NCI-H510A (cell line): ENCODE measurements around the gene SERPINB8.
"Not testable (repeated sequence)": the region's sequence is repeated elsewhere in the genome, so short reads cannot be mapped to it uniquely, and the experiment has no call there.

Experiments used
- DNase-seq: peaks from one replicate; lab custom pipeline; 2025; lab: John Stamatoyannopoulos, UW

The SERPINB8 gene, protein sequence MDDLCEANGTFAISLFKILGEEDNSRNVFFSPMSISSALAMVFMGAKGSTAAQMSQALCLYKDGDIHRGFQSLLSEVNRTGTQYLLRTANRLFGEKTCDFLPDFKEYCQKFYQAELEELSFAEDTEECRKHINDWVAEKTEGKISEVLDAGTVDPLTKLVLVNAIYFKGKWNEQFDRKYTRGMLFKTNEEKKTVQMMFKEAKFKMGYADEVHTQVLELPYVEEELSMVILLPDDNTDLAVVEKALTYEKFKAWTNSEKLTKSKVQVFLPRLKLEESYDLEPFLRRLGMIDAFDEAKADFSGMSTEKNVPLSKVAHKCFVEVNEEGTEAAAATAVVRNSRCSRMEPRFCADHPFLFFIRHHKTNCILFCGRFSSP

GRCh38 chr18:63969942-63970808 is at the start of gene SERPINB8:
Gene SERPINB8 (plus strand): TSS chr18:63970081. CDS start chr18:63978309, 8,228 bp downstream.
- DNase-seq: peak; percentile 98

DNA sequence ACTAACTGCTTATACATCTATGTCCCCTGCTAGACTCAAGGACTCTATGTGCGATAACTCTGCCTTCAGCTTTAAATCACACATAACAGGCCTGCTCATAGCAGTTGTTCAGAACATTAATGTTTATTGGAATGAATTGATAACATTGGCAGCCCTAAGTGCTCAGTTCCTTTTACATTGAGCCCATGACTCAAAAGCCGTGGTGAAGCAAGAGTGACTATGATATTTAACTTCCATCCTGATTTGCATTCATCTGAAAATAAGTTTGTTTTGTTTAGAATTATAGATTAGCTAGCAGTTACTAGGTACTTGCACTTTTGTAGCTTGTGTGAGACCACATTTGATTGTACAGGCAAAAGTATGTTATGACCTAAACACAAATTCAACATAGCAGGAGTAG is 47.8 kb upstream of the SERPINB8 start:
- DNase-seq: no peak

DNA sequence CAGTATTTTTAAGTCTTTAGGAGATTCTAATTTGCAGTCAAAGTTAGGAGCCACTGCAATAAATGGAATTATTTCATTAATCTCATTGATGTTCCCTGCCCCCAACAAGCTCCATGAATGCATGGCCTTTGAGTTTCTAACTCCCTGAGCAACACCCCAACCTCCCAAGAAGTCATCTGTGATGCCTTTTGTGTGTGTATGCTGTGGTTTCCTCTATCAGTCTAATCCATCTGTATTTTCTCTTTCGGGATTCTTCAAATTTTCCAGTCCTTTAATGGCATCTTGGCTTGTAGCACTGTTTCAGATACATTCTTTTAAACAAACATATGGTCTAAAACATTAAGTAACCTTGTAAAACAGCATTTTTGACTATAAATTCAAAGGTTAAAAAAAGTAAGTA is 45.3 kb upstream of the SERPINB8 start:
- no peak for DNase-seq

DNA sequence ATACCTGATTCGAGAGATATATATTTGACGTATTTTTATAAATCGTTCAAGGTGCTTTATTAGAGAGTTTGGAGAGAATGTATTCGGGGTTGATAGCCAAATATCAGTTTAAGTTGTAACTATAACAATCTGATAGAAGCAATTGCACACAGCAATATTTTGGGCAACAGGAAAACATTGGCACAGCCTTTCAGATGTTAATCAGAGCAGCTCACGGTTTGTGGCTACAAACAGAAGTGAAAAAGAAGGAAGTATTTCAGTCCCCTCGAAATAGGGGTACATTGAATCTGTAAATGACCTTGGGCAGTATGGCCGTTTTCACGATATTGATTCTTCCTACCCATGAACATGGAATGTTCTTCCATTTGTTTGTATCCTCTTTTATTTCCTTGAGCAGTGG is 41.5 kb upstream of the SERPINB8 start:
- DNase-seq: no peak

GRCh38 chr18:63929369-63929768 is 40.5 kb upstream of the SERPINB8 start:
- not testable (repeated sequence) for DNase-seq

DNA sequence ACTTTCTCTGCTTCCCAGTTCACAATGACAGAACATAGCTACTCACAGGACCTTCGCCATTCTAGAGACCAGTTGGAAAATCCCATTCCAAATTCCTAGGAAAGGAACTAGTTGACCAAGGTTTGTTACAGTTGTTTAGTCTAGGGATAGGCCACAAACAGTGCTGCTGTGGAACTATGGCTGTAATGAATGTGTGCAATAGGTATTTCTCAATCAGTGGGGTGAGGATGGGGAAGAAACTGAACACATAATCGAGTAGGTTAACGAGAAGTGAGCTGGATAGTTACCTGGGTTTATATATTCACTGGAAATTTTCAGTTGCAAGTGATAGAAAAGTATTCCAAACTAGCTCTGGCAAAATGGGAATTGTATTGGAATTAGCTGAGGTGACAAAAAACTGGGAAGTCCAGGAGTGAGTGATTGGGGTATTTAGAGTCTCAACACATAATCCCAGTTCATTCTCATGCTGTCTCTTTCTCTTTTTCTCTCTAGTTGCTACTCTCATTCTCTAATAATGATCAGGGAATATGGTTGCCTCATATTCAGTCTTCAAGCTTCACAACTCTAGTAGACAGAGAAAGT is 39.0 kb upstream of the SERPINB8 start:
- DNase-seq: no peak

DNA sequence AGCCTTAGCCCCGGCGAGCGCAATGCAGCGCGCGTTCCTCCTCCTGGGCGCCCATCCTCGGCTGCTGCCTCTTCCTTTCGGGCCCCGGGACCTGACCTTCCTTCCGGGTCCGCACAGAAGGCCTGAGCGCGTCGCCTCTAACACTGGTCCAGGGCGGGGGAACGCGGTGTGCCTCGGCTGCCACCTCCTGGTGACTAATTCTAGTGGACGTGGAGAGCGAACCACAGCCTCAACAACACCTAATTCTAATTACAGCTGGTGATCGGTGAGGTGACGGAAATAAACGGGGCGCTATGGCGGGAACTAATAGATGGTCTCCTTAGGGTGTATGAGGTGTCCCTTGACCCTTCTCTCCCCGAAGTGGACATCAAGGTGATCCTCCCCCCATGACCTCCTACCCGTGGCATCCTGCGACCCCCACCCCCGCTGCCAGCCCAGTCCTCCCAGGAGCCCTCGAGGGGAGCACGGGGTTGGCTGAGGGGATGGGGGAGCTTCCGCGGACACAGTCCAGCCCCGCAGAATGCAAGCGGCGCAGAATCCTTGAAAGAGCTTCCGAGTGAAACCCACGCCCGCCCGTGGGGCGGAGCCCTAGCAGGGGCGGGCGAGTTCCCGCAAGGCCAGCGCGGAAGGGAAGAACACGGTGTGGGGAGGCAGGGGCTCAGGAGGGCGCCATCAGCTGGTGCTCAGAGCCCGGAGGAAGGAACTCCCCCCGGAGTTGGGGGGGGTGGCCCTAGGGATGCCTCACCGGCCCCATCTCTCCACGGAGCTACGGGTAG is 33.5 kb upstream of the SERPINB8 start:
- peak; percentile 90 for DNase-seq

- no peak for DNase-seq
Measured at GRCh38 chr18:63936932-63937393, 32.9 kb upstream of the SERPINB8 start.

DNA sequence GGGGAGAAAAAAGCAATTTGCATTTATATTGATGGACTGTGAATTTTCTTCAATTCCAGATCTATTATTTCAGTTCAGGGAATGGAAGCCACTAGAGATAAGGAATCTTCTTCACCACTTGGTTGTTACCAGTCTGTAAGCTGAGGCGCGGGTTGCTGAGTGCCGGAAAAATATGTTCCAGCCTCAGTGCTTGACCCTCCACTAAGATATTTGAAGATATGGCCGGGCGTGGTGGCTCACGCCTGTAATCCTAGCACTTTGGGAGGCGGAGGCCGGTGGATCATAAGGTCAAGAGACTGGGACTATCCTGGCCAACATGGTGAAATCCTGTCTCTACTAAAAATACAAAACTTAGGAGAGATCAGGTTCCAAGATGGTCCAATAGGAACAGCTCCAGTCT is 29.9 kb upstream of the SERPINB8 start:
- DNase-seq: no peak

GRCh38 chr18:63940543-63941050 is 29.3 kb upstream of the SERPINB8 start:
- not testable (repeated sequence) for DNase-seq

DNA sequence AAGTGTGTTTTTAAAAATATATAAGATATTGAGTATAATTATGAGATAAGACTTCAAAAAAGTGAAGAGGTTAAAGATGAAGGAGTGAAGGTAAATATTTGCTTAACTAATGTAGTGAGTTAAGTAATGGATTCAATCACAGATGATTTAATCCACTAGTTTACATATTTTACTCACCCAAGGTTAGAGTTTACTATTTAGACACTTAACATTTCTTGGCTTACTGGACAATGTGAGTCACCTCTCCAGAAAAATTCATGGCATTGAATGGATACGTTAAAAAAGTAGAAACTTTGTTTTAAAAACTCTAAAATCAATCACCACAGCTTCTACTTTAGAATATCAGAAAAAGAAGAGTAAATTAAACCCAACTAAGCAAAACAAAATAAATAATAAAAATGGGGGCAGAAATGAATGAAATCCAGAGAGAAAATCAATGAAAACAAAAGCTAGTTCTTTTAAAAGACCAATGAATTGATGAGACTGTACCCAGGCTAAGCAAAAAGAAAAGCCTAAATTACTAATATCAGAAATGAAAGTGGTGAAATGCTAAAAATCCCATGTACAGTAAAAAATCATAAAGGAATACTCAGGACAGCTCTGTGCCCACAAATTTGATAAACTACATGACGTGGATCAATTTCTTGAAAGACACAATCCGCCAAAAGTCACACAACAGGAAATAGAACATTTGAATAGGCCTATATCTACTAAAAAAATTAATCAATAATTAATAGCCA is 22.7 kb upstream of the SERPINB8 start:
- DNase-seq: no peak

DNA sequence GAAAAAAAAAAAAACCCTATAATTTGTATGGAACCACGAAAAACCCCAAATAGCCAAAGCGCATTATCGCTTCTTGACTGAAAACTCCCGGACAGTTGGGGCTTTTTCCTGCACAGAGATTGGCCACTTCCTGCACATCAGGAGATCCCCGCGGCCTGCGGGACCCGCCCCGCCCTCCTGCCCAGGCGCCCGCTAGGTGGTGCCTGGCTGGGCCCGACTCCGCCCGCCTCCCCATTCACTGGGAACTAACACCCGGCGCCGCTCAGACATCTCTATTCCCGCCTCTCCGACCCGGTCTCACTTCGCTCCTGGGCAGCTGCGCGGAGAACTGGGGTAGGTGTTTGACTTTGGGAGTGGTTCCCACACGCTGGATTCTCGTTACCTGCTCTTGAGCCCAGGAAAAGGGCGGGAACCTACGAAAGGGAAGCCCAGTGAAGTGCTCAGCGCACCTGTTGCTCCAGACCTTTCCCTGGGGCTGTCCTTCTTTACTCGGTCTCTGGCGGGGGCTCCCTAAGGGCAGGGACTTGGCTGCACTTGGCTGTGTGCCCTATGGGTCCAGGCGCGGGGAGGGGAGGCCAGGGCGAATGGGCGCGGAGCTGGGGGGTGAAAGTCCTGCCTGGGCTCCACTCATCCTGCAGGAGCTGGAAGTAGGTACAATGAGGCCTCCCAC is 20.7 kb upstream of the SERPINB8 start, which contains the start of gene HMSD:
HMSD (plus strand) TSS at position 234 of the 670 bp plus-strand sequence. CDS start 4,155 bp downstream, outside the sequence.
- DNase-seq: peak; percentile 97

DNA sequence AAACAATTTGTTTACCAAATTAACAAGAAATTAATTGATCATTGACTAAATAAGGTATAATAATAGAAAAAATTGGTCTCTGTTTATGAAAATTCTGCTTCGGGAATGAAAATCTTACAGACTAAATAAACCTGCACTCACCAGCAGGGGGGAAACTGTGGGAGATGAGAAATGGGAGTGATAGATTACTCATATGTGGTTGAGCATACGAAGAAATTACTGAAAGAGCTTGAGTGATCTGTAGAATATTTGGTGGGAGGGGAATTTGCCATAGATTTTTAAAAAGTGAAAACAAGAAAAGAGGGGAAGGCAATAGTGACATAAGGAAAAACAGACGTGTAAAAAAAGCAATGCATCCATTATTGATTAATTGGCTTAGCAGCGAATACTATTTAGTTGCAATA is 18.6 kb upstream of the SERPINB8 start:
- no peak for DNase-seq

- no peak for DNase-seq
Measured at GRCh38 chr18:63953811-63954210, 16.1 kb upstream of the SERPINB8 start.

DNA sequence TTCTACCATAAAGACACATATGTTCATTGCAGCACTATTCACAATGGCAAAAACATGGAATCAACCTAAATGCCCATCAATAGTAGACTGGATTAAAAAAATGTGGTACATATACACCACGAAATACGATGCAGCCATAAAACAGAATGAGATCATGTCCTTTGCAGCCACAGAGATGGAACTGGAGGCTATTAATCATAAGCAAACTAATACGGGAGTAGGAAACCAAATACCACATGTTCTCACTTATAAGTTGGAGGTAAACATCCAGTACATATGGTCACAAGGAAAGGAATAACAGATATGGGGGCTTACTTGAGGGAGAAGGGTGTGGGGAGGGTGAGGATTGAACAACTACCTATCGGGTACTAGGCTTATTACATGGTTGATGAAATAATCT is 13.1 kb upstream of the SERPINB8 start:
- DNase-seq: no peak

- no peak for DNase-seq
Measured at GRCh38 chr18:63960891-63961290, 9.0 kb upstream of the SERPINB8 start.

GRCh38 chr18:63961435-63961980 is 8.4 kb upstream of the SERPINB8 start:
- DNase-seq: no peak

- no peak for DNase-seq
Measured at GRCh38 chr18:63962137-63962536, 7.7 kb upstream of the SERPINB8 start.

DNA sequence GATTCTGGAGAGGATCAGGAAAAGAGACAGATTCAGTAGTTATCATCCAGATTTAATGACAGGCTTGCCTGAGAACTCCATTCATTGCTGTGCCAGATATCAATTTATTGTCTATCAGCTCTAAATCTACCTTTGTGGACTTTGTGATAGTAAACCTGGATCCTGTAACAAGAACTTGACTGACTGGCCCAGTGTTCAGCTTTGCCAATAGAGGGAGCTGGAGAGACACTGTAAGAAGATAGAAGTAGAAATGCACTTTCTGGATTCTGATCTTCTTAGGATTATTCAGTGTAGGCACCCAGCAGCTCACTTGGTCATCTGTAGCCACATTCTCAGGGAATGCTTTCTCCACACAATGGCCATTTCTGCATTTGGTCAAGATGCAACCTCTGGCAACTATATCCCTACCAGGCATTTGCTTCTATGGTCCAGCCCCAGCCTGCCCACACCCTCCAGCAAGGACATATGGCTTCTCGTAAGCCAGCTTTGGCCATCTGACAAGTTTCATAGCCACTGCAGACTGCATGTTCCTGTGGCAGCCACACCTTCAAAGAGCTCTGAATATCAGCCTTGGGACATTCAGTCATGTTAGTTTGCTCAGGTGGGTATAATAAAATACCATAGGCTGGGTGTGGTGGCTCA is 6.1 kb upstream of the SERPINB8 start:
- peak; percentile 19 for DNase-seq
